Coronary artery (tissue), 2 donors: ENCODE measurements around the gene PON2.
"Not testable (repeated sequence)": the region's sequence is repeated elsewhere in the genome, so short reads cannot be mapped to it uniquely, and the experiment has no call there.

Experiments
- DNase-seq: peaks from one replicate; pipeline ENCODE4 v3.0.0-alpha.2; 2017; ENCODE audit warnings: low spot score
- H3K27ac ChIP-seq, 2 donors: fragments of 200-600 bp; sonication (generic); one replicate each; pipeline ENCODE4 v1.5.1; 2016 to 2019
- H3K4me3 ChIP-seq: fragments of 200-600 bp; sonication (generic); 2 replicates; pipeline ENCODE4 v1.5.1; 2016; ENCODE audit warnings: mild to moderate bottlenecking, moderate library complexity
- CTCF ChIP-seq: fragments of 200-600 bp; sonication (generic); IDR thresholded peaks from one replicate; pipeline ENCODE4 v1.5.1; 2019; ENCODE audit warnings: antibody characterized with exemption

The PON2 gene

GRCh38 chr7:95469187-95469586, 34.4 kb upstream of the PON2 start:
- H3K4me3 ChIP-seq = no peak overlapping the region
- no peak for TF ChIP-seq CTCF

GRCh38 chr7:95467912-95468607, 33.2 kb upstream of the PON2 start:
- no peak for TF ChIP-seq CTCF
- Histone ChIP-seq H3K4me3 (no peak overlapping the region), H3K27ac (no peak overlapping the region)
- no peak for DNase-seq

More at GRCh38 chr7:95469187-95469586, 34.4 kb upstream of the PON2 start:
- no peak overlapping the region for H3K27ac ChIP-seq
- no peak for DNase-seq

- not testable (repeated sequence) for DNase-seq, H3K27ac ChIP-seq, H3K4me3 ChIP-seq
Observed at GRCh38 chr7:95460653-95461052, 25.8 kb upstream of the PON2 start.

GRCh38 chr7:95457947-95458346, 23.1 kb upstream of the PON2 start:
- Histone ChIP-seq H3K27ac (no peak overlapping the region), H3K4me3 (no peak overlapping the region)
- no peak for DNase-seq
- TF ChIP-seq CTCF = no peak

GRCh38 chr7:95454438-95455045, 19.7 kb upstream of the PON2 start:
- no peak for TF ChIP-seq CTCF
- no peak overlapping the region for H3K27ac ChIP-seq
- no peak for DNase-seq
- H3K4me3 ChIP-seq = no peak overlapping the region

GRCh38 chr7:95446618-95447017, 11.8 kb upstream of the PON2 start:
- no peak overlapping the region for H3K27ac ChIP-seq
- no peak overlapping the region for H3K4me3 ChIP-seq
- TF ChIP-seq CTCF = no peak
- DNase-seq = no peak

GRCh38 chr7:95444796-95445195, 10.0 kb upstream of the PON2 start:
- Histone ChIP-seq H3K27ac (no peak overlapping the region), H3K4me3 (no peak overlapping the region)
- TF ChIP-seq CTCF = no peak
- DNase-seq = no peak
